ENCODE results near the gene KCTD3. TPM values are rescaled to one million over a fixed set of nuclear protein-coding genes. Genes with fewer than 3 reads are reported as not detected.
A peak's percentile ranks its signal among the peaks of the same experiment; 100 is the strongest.

The KCTD3 gene
- total RNA-seq, 1 experiment from 2014 or later: 39.3 TPM

DNA sequence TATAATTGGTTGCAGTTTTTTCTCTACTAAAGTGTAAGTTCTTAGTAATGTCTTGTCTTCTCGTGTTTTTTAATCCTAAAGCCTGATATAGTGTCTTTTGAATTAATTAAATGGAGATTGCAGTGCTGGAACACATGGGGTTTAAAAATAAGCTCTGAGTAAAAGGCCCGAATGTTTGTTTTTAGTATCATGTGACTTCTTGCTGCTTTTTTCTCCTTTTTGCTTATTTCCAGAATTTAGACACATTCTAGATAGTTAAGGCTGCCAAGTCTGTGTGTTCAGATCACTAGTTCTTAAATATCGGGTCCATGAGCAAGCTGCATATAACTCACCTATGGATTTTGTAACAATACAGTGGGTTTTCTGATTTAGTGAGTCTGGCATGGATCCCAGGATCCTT lies 27.5 kb downstream of the KCTD3 start:
- peaks cover 18 to 20% of the 10 kb centered on the region in 2 experiments for H3K4me1 Mint-ChIP-seq
- no peak overlapping the region for H2BK5ac ChIP-seq (ENCODE audit: insufficient read length, low read length)
- no peak overlapping the region for H3K9ac ChIP-seq (ENCODE audit: extremely low read depth, insufficient read length, low read length)
- no peak overlapping the region for H3T11ph ChIP-seq (ENCODE audit: low read length)
- no peak overlapping the region for H2AFZ ChIP-seq (ENCODE audit: low read length)
- H3K4me1 ChIP-seq (ENCODE audit: insufficient read depth, low read length): no peaks in the 10 kb centered on the region
- H2AK5ac ChIP-seq (ENCODE audit: insufficient read length, low read length): no peak overlapping the region
- H2BK20ac ChIP-seq (ENCODE audit: low read depth, low read length, poor library complexity, severe bottlenecking): no peak overlapping the region
- H2BK12ac ChIP-seq (ENCODE audit: insufficient read length, low read depth, low read length): no peak overlapping the region
- H3K9me3 Mint-ChIP-seq: no peaks in the 10 kb centered on the region
- DNase-seq: no peak
- WGBS (ENCODE audit: extremely low coverage, insufficient read length, low lambda C conversion rate): no CpG with 5 or more reads among the region's 3 CpGs
- H3K56ac ChIP-seq (ENCODE audit: insufficient read length, low read depth, low read length): no peak overlapping the region
- H3K27ac ChIP-seq (ENCODE audit: insufficient read length, low read depth, low read length): no peak overlapping the region
- no peak overlapping the region for H3K4me2 ChIP-seq (ENCODE audit: insufficient read depth, insufficient read length, low read length)
- H3K79me2 ChIP-seq (ENCODE audit: insufficient read depth, low read length): no peaks in the 10 kb centered on the region
- H3K23ac ChIP-seq (ENCODE audit: insufficient read length, low read depth, low read length): no peak overlapping the region
- no peak for TF ChIP-seq CTCF (conservative IDR thresholded peaks at IDR 0.05)
- no peaks in the 10 kb centered on the region for H3K23me2 ChIP-seq (ENCODE audit: insufficient read length, low read depth, low read length, poor library complexity, severe bottlenecking)
- H4K91ac ChIP-seq (ENCODE audit: insufficient read length, low read depth, low read length): no peak overlapping the region
- H3K27me3 ChIP-seq (ENCODE audit: insufficient read depth, low read length): no peaks in the 10 kb centered on the region
- peak overlapping the region in 1 of 3 experiments; percentile 56; a peak in 2 of 7 replicates for H3K27ac Mint-ChIP-seq
- H3K27me3 Mint-ChIP-seq (ENCODE audit: low read depth): no peaks in the 10 kb centered on the region
- no peak overlapping the region for H4K5ac ChIP-seq (ENCODE audit: insufficient read length, low read depth, low read length)
- H4K8ac ChIP-seq (replicated peaks; ENCODE audit: insufficient read length, low read depth, low read length): no peak overlapping the region
- no peak overlapping the region for H2BK120ac ChIP-seq (ENCODE audit: low read depth, low read length, poor library complexity, severe bottlenecking)
- H3K79me1 ChIP-seq (ENCODE audit: insufficient read depth, low read depth, low read length, poor library complexity, severe bottlenecking): no peaks in the 10 kb centered on the region
- no peak overlapping the region for H3K4ac ChIP-seq (ENCODE audit: low read depth, low read length)
- H2BK15ac ChIP-seq (ENCODE audit: low read depth, low read length): no peak overlapping the region
- H3K18ac ChIP-seq (ENCODE audit: insufficient read length, low read depth, low read length): no peak overlapping the region
- H4K20me1 ChIP-seq (ENCODE audit: control insufficient read depth, insufficient read depth, insufficient read length): no peaks in the 10 kb centered on the region
- peaks cover 14 to 31% (median 23%) of the 10 kb centered on the region in 3 experiments; a peak in 6 of 7 replicates for H3K36me3 Mint-ChIP-seq (ENCODE audit: insufficient read depth in 1 of 3, low read depth in 3 of 3)
- H3K4me3 Mint-ChIP-seq: no peak overlapping the region
- H3K14ac ChIP-seq (ENCODE audit: insufficient read depth, low read length): no peak overlapping the region
- H3K9me3 ChIP-seq (ENCODE audit: control insufficient read depth, low read depth, low read length): no peaks in the 10 kb centered on the region

Data from H9 (cell line).